Gastroesophageal sphincter (tissue), 3 donors: Measurements from ENCODE around the gene BABAM1.

Experiments
- EP300 ChIP-seq: sonication (generic); formaldehyde crosslinking; IDR thresholded peaks from one replicate; pipeline ENCODE4 v1.6.1; 2017; ENCODE audit warnings: antibody characterized with exemption, mild to moderate bottlenecking
- POLR2A ChIP-seq, 2 donors: fragments of 450-650 bp; IDR thresholded peaks; one replicate each; pipeline ENCODE4 v1.6.1; 2017; ENCODE audit warnings: antibody characterized with exemption in 2 of 2, mild to moderate bottlenecking in 2 of 2, moderate library complexity in 1 of 2
- POLR2AphosphoS5 ChIP-seq: sonication (generic); formaldehyde crosslinking; IDR thresholded peaks from one replicate; pipeline ENCODE4 v1.6.1; 2017; ENCODE audit warnings: antibody characterized with exemption
- TF ChIP-seq, protein P1 (sequence below), 4 experiments: fragments of 200-600 bp in 2 of 4; fragments of 450-650 bp in 2 of 4; sonication (generic) in 1 of 4; IDR thresholded peaks; one replicate each; pipeline ENCODE4 v1.5.1; 2017 to 2019; ENCODE audit warnings: antibody characterized with exemption in 4 of 4, mild to moderate bottlenecking in 2 of 4, moderate library complexity in 2 of 4

DNA sequence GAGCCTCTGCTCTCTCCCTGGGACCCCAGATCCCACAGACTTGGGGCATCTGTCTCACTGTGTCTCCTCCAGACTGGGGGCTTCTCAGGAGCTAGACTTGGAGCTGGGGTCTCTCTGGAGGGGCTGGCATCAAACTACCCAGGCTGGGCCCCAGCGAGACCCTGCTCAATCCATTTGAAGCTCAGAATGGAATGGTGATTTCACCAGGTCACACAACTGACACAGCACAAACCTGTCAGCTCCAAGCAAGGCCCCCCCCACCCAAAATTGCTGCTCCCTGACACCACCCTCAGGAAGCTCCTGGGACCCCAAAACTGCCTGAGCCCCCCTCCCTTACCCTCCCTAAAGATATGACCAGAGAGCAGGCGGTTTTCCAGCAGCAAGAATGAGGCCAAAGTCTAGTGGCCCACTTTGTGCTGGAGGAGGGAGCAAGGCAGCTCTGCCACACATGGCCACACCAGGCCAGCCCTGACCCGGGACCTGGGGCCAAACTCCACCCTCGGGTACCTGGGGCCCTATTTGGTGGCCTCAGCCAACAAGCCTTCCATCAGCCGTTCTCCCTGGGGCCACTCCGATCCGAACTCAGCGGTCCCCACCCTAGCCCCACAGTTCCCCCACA is 23.9 kb upstream of the BABAM1 start:
- TF ChIP-seq POLR2A (IDR thresholded peaks at IDR 0.05) (no peak), POLR2AphosphoS5 (no peak), EP300 (no peak)
- TF ChIP-seq, protein P1, sequence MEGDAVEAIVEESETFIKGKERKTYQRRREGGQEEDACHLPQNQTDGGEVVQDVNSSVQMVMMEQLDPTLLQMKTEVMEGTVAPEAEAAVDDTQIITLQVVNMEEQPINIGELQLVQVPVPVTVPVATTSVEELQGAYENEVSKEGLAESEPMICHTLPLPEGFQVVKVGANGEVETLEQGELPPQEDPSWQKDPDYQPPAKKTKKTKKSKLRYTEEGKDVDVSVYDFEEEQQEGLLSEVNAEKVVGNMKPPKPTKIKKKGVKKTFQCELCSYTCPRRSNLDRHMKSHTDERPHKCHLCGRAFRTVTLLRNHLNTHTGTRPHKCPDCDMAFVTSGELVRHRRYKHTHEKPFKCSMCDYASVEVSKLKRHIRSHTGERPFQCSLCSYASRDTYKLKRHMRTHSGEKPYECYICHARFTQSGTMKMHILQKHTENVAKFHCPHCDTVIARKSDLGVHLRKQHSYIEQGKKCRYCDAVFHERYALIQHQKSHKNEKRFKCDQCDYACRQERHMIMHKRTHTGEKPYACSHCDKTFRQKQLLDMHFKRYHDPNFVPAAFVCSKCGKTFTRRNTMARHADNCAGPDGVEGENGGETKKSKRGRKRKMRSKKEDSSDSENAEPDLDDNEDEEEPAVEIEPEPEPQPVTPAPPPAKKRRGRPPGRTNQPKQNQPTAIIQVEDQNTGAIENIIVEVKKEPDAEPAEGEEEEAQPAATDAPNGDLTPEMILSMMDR (IDR thresholded peaks at IDR 0.05) = no peak
